ENCODE measurements around the gene C1orf53. TPM values are rescaled to one million over a fixed set of nuclear protein-coding genes. Genes with fewer than 3 reads are reported as not detected.
A peak's percentile ranks its signal among the peaks of the same experiment; 100 is the strongest.

The C1orf53 gene
- total and polyA plus RNA-seq, 4 donors = 2.1 to 4.6 (median 2.7) TPM

GRCh38 chr1:197904126-197904787 is 1.8 kb downstream of the C1orf53 start:
- DNase-seq (ENCODE audit: low read depth in 4 of 6, low spot score in 6 of 6) = no peak
- no peak overlapping the region for H3K4me3 ChIP-seq (ENCODE audit: low read depth, low read length)
- H3K27ac ChIP-seq (ENCODE audit: low read depth, low read length) = no peak overlapping the region
- 26% methylated on average over 9 of the region's 11 CpGs for WGBS (ENCODE audit: insufficient coverage)
- no peaks in the 10 kb centered on the region for H3K9me3 ChIP-seq (ENCODE audit: control insufficient read depth, insufficient read depth, low read length)
- H3K36me3 ChIP-seq (ENCODE audit: control insufficient read depth, insufficient read depth, low read length) = no peaks in the 10 kb centered on the region
- peaks cover 3% of the 10 kb centered on the region for H3K4me1 ChIP-seq (ENCODE audit: control insufficient read depth, insufficient read depth, low read length)
- H3K27me3 ChIP-seq (ENCODE audit: control insufficient read depth, insufficient read depth, low read length) = peaks cover 64% of the 10 kb centered on the region

- WGBS (ENCODE audit: insufficient coverage) = 17% methylated on average over 1 of the region's 5 CpGs
- no peak for DNase-seq (ENCODE audit: low read depth in 4 of 6, low spot score in 6 of 6)
Observed at GRCh38 chr1:197905699-197906351, 3.4 kb downstream of the C1orf53 start.

GRCh38 chr1:197907846-197908616 is 5.6 kb downstream of the C1orf53 start:
- Histone ChIP-seq H3K9me3 (ENCODE audit: control insufficient read depth, insufficient read depth, low read length) (no peaks in the 10 kb centered on the region), H3K4me1 (ENCODE audit: control insufficient read depth, insufficient read depth, low read length) (peaks cover 33% of the 10 kb centered on the region), H3K27ac (ENCODE audit: low read depth, low read length) (no peak overlapping the region), H3K4me3 (ENCODE audit: low read depth, low read length) (no peak overlapping the region), H3K36me3 (ENCODE audit: control insufficient read depth, insufficient read depth, low read length) (no peaks in the 10 kb centered on the region), H3K27me3 (ENCODE audit: control insufficient read depth, insufficient read depth, low read length) (peaks cover 99% of the 10 kb centered on the region)
- no peak for DNase-seq (ENCODE audit: low read depth in 4 of 6, low spot score in 6 of 6)
- WGBS (ENCODE audit: insufficient coverage) = 8% methylated on average over 2 of the region's 3 CpGs

More at GRCh38 chr1:197905699-197906351, 3.4 kb downstream of the C1orf53 start:
- Histone ChIP-seq H3K36me3 (ENCODE audit: control insufficient read depth, insufficient read depth, low read length) (no peaks in the 10 kb centered on the region), H3K4me1 (ENCODE audit: control insufficient read depth, insufficient read depth, low read length) (peaks cover 10% of the 10 kb centered on the region), H3K9me3 (ENCODE audit: control insufficient read depth, insufficient read depth, low read length) (no peaks in the 10 kb centered on the region), H3K4me3 (ENCODE audit: low read depth, low read length) (no peak overlapping the region), H3K27ac (ENCODE audit: low read depth, low read length) (no peak overlapping the region), H3K27me3 (ENCODE audit: control insufficient read depth, insufficient read depth, low read length) (peaks cover 80% of the 10 kb centered on the region)

- H3K9me3 ChIP-seq (ENCODE audit: control insufficient read depth, insufficient read depth, low read length) = no peaks in the 10 kb centered on the region
- H3K27ac ChIP-seq (ENCODE audit: low read depth, low read length) = no peak overlapping the region
- H3K4me3 ChIP-seq (ENCODE audit: low read depth, low read length) = no peak overlapping the region
- WGBS (ENCODE audit: insufficient coverage) = 2% methylated on average over 9 of the region's 14 CpGs
- peak in 1 of 6 donors; percentile 35 for DNase-seq (ENCODE audit: low read depth in 4 of 6, low spot score in 6 of 6)
- peaks cover 38% of the 10 kb centered on the region for H3K4me1 ChIP-seq (ENCODE audit: control insufficient read depth, insufficient read depth, low read length)
- peaks cover 99% of the 10 kb centered on the region for H3K27me3 ChIP-seq (ENCODE audit: control insufficient read depth, insufficient read depth, low read length)
- H3K36me3 ChIP-seq (ENCODE audit: control insufficient read depth, insufficient read depth, low read length) = no peaks in the 10 kb centered on the region
Observed at GRCh38 chr1:197908716-197909220, 6.3 kb downstream of the C1orf53 start.

- Histone ChIP-seq H3K27ac (ENCODE audit: low read depth, low read length) (no peak overlapping the region), H3K9me3 (ENCODE audit: control insufficient read depth, insufficient read depth, low read length) (no peaks in the 10 kb centered on the region), H3K4me1 (ENCODE audit: control insufficient read depth, insufficient read depth, low read length) (peaks cover 38% of the 10 kb centered on the region), H3K4me3 (ENCODE audit: low read depth, low read length) (no peak overlapping the region), H3K36me3 (ENCODE audit: control insufficient read depth, insufficient read depth, low read length) (no peaks in the 10 kb centered on the region), H3K27me3 (ENCODE audit: control insufficient read depth, insufficient read depth, low read length) (peaks cover 99% of the 10 kb centered on the region)
- 5% methylated on average over 6 of the region's 8 CpGs for WGBS (ENCODE audit: insufficient coverage)
- DNase-seq (ENCODE audit: low read depth in 4 of 6, low spot score in 6 of 6) = peak in 1 of 6 donors; percentile 17
Observed at GRCh38 chr1:197909384-197909783, 7.0 kb downstream of the C1orf53 start.

GRCh38 chr1:197910120-197910991 is 7.9 kb downstream of the C1orf53 start:
- no peak overlapping the region for H3K4me3 ChIP-seq (ENCODE audit: low read depth, low read length)
- no peak overlapping the region for H3K27ac ChIP-seq (ENCODE audit: low read depth, low read length)
- 2% methylated on average over 33 of the region's 37 CpGs for WGBS (ENCODE audit: insufficient coverage)
- peaks cover 100% of the 10 kb centered on the region for H3K27me3 ChIP-seq (ENCODE audit: control insufficient read depth, insufficient read depth, low read length)
- no peaks in the 10 kb centered on the region for H3K36me3 ChIP-seq (ENCODE audit: control insufficient read depth, insufficient read depth, low read length)
- H3K9me3 ChIP-seq (ENCODE audit: control insufficient read depth, insufficient read depth, low read length) = no peaks in the 10 kb centered on the region
- peaks cover 42% of the 10 kb centered on the region for H3K4me1 ChIP-seq (ENCODE audit: control insufficient read depth, insufficient read depth, low read length)
- peak in 2 of 6 donors; percentile 55 to 62 for DNase-seq (ENCODE audit: low read depth in 4 of 6, low spot score in 6 of 6)

- H3K27me3 ChIP-seq (ENCODE audit: control insufficient read depth, insufficient read depth, low read length) = peaks cover 100% of the 10 kb centered on the region
- no peak overlapping the region for H3K27ac ChIP-seq (ENCODE audit: low read depth, low read length)
- H3K9me3 ChIP-seq (ENCODE audit: control insufficient read depth, insufficient read depth, low read length) = no peaks in the 10 kb centered on the region
- H3K4me3 ChIP-seq (ENCODE audit: low read depth, low read length) = no peak overlapping the region
- peak in 2 of 6 donors; percentile 37 to 58 for DNase-seq (ENCODE audit: low read depth in 4 of 6, low spot score in 6 of 6)
- peaks cover 51% of the 10 kb centered on the region for H3K4me1 ChIP-seq (ENCODE audit: control insufficient read depth, insufficient read depth, low read length)
- WGBS (ENCODE audit: insufficient coverage) = 0% methylated on average over 32 of the region's 47 CpGs
- H3K36me3 ChIP-seq (ENCODE audit: control insufficient read depth, insufficient read depth, low read length) = no peaks in the 10 kb centered on the region
Observed at GRCh38 chr1:197911111-197911856, 8.9 kb downstream of the C1orf53 start.

- Histone ChIP-seq H3K9me3 (ENCODE audit: control insufficient read depth, insufficient read depth, low read length) (no peaks in the 10 kb centered on the region), H3K36me3 (ENCODE audit: control insufficient read depth, insufficient read depth, low read length) (no peaks in the 10 kb centered on the region), H3K4me1 (ENCODE audit: control insufficient read depth, insufficient read depth, low read length) (peaks cover 58% of the 10 kb centered on the region), H3K27ac (ENCODE audit: low read depth, low read length) (no peak overlapping the region), H3K4me3 (ENCODE audit: low read depth, low read length) (no peak overlapping the region), H3K27me3 (ENCODE audit: control insufficient read depth, insufficient read depth, low read length) (peaks cover 100% of the 10 kb centered on the region)
- WGBS (ENCODE audit: insufficient coverage) = under 1% methylated on average over 29 of the region's 46 CpGs
- peak in 2 of 6 donors; percentile 49 to 61 for DNase-seq (ENCODE audit: low read depth in 4 of 6, low spot score in 6 of 6)
Observed at GRCh38 chr1:197911857-197912696, 9.6 kb downstream of the C1orf53 start.
